HG02610 (cell line): Measurements from ENCODE around the gene LRFN2.

ENCODE experiments used
- ATAC-seq: cut with Tn5 transposase; IDR thresholded peaks from one replicate; pipeline ENCODE4 v1.9.1; 2021; ENCODE audit warnings: mild to moderate bottlenecking, moderate library complexity; ENCODE audit not compliant: unreplicated experiment

Gene LRFN2

DNA sequence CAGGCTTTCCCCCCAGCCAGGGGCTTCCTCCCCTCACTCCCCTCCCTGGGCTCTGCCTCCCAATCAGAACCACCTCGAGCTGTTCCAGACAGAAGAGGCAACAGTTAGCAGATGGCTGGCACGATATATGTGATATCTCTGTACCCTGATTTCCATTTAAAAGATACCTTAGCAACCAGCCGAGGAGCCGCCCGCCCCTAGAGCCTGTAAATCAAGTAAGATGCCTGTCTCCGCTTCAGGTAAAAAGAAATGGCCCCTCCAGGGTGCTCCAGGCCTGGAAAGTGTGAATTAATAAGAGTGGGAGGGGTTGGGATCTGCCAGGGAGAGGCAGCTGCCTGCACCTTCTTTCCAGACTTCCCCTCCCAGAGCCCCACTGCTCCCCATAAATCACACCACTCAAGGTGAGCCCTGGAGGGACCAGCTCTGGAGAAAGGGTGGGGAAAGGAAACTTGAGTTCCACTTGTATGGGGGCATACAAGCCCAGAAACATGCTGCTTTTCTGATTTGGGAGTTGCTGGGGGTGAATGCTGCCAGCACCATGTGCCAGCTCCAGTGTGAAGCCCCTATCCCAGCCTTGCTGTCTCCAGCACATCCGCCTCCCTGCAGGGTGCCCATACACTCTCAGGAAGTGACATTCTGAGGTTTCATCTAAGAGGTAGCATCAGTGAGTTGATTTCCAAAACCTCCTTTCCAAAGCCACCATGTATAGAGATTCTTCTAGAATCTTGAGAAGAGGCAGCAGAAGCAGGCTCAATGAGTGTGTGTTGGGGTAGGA, 148.0 kb downstream of the LRFN2 start:
- ATAC-seq: no peak

DNA sequence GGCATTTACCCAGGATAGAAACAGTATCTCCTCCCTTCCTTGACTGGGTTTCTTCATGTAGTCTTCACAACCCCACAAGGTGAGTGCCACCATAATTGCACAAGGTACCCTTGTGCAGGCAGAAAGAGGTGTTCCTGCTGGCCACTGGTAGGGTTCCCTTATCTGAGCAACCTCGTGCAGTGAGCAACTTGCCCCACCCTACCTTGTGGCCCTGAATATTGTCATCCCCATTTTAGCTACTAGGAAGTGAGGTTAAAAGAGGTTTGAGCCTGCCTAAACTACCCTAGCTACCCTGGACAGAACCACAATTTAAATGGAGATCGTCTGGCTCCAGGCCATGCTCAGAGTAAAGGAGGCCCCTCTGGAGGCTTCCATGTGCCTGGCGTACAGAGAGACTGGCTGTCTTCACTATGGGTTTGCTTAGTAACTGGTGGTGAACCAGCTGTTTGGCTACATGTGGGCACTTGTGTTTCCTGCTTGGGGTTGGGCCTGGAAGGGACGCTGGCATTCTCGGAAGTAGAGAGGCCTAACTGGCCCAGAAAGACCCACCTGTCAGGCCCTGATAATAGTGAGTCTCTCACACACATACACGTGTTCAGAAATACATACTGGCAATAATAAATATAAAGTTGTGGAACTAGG, 148.8 kb downstream of the LRFN2 start:
- no peak for ATAC-seq

DNA sequence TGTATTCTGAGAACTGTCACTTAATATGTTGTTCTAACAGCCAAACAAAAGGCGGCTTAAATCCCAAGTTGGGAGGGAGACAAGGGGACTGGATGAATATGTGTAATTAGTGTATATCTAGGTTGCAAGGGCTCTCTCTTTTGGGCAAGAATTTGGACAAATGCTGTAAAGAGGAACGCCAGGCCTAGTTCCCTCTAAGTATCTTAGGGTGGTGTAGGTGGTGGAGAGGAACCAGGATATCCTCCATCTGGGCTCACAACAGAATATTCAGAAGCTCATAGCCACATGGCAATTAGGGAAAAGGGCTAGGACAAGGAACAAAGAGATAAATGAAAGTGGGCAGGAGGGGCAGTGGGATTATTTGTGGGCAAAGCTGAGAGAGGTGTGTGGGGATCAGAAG, 149.5 kb downstream of the LRFN2 start:
- ATAC-seq: no peak

DNA sequence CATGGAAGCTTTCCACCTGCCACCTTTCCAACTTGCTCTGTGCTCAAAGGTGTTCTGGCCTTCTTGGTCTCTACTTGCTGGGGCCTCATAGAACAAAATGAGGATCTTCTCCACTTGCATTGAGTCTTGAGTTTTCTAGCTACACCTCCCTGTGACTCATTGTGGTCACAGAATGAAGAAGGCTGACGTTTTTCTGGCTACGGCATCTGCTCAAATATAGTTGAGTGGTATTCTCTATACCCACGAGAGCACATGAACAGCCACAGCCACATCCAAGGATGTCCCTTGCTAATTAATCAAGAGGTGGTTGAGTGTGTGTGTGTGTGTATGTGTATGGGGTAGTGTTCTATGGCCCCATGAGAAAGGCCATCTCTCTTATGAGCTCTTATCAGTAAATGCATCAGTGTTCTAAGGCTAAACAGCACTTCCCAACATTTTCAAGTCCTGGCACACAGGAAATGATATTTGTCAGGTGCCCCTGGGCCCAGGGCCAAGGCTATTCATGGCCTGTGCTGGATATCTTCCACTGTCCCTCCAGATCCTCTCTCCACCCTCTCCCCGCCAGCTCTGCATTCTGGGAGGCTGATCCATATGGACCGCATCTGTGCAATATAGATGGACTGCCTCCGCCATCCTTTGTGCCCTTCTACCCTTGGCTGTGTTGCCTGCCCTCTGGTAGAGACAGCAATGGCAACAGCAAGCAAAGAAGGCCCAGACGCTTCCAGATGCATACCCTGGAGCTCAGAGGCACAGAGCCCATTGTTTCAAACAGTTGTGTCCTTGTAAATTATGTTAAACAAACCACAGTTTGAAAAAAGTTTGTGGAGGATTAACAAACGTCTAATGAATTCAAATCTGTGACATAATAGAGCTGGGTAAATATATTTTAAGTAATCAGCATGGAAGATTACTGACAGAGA, 150.2 kb downstream of the LRFN2 start:
- ATAC-seq: no peak

DNA sequence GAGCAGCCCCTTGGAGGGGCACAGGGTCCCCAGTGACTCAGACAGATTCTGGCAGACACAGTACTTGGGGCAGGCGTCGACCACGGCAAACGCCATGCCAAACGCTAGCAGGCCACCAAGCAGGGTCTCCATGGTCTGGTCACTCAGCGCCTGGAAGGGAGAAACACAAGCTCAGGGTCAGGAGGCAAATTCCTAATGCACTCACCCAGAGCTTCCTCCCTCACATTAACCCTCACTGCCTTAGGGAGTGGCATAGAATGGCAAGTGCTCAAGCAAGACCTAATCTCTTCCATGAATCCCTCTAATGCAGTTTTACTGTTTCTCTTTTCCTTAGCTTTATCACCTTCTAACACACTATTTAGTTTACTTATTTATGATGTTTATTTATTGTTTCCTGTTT, 154.2 kb downstream of the LRFN2 start:
- ATAC-seq: no peak

DNA sequence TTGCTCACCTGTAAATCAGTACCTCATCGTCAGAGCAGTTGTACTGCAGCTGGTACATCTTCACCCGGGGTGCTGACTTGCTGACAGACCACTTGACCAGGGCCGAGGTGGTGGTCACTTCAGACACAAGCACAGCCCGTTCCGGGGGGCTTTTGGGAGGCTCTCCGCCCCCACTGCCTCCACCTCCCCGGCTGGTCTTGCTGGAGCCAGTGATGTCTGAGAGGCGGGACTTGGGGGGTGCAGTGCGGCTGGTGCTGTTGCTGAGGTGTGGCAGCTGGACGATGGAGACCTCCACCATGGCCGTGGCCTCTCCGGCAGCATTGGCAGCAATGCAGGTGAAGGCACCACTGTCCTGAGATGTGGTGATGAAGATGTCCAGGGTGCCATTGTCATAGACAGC, 155.5 kb downstream of the LRFN2 start:
- no peak for ATAC-seq

DNA sequence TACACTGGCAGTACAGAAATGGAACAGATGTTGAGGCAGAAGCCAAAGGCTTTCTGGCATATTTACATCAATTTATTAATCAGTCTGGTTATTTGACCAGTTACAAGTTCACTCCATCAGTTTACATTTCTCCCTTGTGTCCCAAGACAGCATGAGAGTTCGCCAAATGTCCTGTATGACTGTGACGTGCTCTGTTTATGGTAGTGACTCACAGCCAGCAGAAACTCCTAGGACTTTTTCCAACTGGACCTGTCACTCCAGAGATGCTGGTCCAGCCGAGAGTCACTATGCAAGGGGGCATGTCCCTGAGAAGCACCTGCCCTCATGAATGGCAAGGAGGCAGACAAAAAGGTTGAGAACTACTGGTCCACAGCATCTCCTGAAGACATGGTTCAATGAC, 160.0 kb downstream of the LRFN2 start:
- no peak for ATAC-seq

DNA sequence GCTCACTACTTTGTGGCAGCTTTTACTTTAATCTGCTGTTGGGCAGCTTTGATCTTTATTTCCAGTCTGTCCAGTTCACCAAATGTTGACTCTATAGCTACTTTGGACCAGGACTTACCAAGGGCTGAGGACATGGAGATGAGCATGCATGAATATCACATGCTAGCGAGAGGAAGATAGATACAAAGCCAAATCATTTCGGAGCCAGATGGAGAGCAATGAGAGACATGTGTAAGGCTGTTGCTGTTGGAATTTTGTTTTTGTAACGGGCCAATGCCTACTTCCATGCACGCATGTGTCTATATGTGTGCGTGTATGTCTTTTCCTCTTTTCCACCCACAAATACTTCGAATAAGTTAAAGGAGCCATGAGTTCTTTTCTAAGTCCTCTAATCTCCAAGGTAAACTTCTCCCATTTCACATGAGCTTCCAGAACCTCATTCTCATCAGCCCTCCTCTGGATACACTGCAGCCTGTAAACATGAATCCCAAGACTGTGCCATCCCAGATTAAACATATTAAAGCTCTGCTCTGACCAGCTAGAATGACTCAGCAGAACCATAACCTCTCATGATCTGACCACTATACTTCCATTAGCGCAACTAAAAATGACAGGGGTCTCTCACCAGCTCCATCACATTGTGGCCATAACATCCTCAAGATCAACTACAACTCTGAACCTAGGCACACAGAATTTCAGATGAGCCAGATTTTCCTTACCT, 160.7 kb downstream of the LRFN2 start:
- ATAC-seq: no peak

DNA sequence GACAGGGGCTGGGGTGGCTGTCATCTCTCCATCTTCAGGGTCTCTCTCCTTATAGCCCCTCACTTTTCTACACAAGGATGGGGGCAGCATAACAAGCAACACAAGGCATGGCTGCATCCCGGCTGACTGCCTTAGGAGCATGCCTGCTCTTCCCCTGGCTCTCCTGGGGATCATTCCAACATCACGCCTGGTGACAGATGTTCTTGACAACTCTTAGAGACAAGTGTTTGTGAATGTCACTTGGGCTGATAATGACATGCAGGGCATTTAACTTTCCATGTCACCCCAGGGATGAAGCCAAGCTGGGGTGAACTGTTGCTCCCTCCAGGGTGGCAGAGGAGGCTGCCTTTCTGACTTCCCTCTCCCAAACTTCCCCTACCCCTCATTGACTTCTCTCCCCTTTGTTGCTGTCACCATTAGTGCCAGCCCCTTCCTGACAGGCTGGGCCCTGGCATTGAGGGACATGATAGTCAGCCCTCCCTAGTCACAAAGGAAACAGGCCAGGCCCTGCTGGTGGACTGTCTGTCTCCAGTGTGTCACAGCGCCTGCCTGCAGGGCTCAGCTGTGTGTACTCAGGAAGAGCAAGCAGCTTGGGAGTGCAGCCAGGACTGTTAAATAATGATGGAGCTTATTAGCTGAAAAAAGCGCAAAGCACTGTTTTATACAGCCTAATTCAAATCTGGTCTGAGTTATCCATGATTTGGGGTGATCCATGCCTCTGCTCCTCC, 161.8 kb downstream of the LRFN2 start:
- no peak for ATAC-seq

DNA sequence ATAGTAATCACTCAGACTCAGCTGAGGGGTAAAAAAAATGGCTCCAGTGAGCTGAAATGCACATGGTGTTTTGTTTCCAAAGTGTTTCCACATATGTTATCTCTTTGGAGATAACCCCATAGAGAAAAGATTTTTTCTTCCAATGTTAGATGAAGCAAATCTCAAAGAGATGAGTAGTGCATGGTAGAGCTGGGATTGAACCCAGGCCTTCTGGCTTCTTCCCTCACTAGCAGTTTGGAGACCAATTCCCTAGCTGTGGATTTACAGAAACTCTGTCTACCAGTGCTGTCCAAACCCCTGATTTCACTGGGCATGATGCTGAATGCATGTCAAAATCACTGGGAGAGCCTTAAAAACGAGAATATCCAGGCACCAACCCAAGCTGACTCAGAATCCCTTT, 165.1 kb downstream of the LRFN2 start:
- ATAC-seq: no peak

DNA sequence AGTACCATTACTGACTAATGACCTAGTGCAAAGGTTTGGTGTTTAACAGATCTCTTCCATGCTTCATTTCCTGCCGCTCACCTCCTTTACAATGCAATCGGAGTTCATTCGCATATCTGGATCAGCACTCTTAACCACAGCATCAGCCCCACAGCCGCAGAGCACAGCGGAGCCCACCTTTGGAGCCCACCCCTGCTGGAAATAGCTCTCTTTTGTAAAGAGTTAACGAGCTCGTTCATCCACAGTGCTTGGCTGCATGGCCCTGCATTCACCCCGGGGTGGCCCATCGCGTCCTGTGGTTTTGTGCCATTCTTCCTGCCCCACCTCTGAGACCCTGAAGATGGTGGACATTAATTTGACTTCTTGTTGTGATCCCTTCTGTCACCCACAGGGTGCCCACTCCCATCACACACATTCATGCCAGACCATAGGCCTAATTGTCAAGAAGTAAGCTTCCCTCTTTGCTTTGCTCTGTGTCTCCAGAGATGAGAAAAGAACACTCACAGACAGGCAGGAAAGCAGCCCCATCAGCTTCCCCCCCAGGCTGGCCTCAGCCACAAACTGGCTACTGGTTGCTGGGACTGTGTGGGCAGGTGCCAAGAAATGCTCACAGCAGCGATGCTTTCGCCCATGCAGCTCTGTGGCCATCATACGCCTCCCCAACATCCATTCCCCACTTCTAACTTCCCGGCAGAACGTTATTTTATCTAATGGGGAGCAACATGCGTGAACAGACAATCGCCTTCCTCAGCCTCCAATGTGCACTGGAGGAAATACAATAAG, 167.0 kb downstream of the LRFN2 start:
- ATAC-seq: no peak

DNA sequence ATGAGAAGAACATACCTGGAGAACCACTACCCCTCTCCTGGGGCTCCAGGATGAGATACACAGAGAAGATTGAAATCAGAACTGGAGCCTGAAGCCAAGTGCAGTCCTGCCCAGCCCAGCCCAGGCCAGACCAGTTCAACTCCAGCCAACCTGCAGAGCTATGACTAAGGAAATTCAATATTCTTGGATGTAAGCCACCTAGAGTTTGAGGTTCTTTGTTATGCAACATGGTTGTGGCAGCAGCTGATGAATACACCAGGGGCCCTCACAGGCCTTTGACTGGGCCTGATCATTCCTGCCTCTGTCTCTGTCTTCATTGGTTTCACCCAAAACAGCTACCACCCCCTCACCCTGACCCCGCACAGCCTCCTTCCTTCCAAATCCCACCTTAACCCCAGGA, 167.8 kb downstream of the LRFN2 start:
- no peak for ATAC-seq

DNA sequence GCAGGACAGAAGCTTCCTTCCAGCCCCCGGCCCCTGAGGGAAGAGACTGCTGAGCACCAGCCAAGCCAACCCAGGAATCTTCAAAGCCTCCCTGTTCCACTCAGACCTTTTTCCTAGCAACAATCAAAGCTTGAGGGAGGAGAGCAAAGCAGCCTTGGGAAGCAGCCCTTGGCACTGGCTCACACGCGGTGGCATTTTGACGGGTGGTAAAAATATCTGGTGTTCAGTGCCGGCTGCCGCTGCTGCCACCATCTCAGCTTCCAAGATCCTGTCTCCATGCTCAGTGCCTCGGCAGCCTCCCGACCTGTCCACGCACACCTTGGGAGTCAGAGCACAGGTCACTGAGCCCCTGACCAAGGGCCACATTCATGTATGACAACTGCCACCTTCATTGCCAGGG, 170.1 kb downstream of the LRFN2 start:
- ATAC-seq: no peak

DNA sequence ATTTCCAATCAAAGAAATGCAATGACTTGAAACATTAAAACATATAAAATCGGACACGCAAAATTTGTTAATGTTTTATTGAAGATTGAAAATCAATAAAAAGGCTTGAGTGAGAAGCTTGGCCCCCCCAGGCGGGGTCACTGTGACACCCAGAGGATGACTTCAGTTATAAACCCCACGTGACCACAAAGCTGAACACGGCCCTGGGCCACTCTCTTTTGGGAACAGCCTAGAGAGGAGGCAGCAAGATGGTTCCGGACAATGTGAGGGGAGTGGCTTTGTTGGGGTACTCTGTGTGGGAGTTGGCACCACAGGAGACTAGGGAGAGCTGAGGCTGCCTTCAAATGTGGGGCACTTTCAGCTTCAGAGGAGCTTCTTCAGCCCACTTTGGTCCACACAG, 172.5 kb downstream of the LRFN2 start:
- no peak for ATAC-seq

DNA sequence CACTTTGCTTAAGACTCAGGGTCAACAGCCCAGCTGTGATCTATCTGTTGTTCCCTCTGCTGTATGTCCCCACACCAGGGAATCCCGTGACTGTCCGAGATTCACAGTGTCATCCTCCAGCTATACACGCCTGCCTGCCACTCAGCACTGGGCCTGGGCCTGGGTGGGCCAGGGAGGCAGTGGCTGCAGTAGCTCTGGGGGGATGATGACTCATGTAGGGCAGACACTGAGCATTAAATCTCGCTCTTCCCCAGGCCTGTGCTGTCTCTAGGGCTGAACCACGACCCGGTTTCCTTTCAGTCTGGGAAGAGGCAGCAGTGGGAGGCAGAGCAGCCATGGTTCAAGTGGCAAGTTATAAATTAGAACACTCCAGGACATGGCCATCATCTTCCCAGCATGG, 173.9 kb downstream of the LRFN2 start:
- no peak for ATAC-seq

DNA sequence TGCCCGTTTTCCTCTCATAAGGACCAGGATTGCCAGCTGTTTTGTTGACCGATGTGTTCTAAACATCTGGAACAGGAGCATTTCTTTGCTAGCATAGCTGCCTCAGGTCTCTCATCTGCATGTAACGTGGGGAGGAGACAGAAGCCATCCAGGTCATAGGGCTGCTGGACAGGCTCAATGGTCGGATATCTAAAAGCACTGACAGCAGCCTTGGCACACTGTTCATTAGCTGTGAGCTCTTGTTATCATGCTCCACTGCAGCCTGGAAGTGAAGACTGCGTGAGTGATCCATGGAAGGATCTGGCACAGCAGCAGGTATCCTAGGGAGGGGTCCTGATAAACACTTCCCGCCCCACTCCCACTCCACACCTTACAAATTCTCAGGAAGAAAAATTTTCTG, 175.3 kb downstream of the LRFN2 start:
- ATAC-seq: no peak

DNA sequence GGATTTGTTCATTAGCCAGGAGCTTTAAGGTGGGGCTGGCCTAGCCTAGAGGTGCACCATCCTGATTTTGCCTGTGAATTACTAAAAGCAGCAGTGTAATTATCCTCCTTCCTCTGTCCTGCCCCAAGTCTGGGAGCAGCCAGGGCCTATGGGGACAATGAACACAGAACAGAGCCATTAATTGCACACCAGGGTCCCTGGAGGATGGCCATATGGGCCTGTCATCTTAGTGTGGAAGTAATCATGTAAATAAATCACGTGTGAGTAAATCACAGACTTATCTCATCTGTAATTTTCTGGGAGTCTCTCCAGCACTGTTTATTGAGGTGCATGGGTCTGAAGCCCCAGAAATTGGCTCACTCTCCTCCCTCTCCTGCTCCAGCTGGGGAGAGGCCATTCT, 176.3 kb downstream of the LRFN2 start:
- no peak for ATAC-seq

DNA sequence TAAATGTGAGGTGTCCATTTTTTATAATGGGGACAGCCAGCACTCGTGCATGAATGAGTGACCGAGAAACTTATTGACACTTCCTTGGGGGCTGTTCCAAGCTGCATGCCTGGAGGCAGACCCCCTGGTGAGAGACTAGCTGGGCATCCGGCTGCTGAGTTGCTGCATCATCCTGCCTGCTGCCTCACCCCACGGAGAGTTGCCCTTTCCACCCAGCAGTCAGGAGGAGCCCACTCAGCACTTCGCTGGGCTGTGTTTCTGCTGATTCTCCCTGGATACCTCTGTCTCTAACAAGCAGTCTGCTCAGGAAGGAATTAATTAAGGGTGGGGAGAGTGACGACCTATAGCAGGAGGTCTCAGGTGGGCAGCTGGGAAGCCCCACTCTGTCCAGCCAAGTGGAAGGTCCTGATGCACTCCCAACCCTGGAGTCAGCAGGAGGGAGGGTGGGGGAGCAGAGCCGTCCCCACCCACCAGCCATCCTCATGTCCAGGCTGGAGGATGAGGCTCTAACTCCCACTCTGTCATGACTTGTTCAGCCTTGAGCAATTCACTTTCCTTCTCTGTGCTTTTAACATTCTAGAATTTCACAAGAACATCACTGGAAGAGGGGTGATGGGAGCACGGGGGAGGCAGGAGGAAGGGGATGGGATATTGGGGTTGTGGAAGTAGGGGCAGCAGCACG, 177.3 kb downstream of the LRFN2 start:
- no peak for ATAC-seq
